ENCODE results near the gene EIF4ENIF1. TPM values are rescaled to one million over a fixed set of nuclear protein-coding genes. Genes with fewer than 3 reads are reported as not detected.
A peak's percentile ranks its signal among the peaks of the same experiment; 100 is the strongest.

EIF4ENIF1 gene
- total and polyA plus RNA-seq, 4 donors, result 12.6 to 34.9 (median 22.7) TPM

DNA sequence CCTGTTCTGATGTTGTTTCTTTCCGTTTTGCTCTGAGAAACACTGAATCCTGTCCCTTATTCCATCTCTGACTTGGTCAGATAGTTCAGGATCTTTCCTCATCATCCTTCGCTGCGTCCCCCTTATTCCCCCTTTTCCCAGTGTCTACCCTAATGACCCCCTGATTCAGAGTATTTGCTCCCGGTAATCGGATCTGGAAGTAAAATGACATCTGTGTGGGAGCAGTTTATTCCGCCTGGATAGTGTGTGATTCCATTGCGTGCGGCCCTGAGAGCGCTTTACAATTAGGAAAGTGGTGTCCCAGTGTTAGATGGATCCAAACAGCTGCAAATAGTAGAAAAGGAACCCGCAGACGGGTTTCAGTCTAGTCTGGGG is 89.6 kb downstream of the EIF4ENIF1 start:
- ATAC-seq (ENCODE audit: low FRiP score) (no peak), DNase-seq (no peak)
- Histone ChIP-seq H3K27ac (ENCODE audit: low read depth in 1 of 2, low read length in 2 of 2) (peak overlapping the region in 1 of 2 donors; percentile 22), H3K27me3 (ENCODE audit: control insufficient read depth in 1 of 2, insufficient read depth in 2 of 2, low read length in 1 of 2) (no peaks in the 10 kb centered on the region), H3K4me1 (ENCODE audit: control insufficient read depth in 1 of 2, insufficient read depth in 2 of 2, low read length in 2 of 2) (no peaks in the 10 kb centered on the region), H3K4me3 (ENCODE audit: low read length in 2 of 2) (peak overlapping the region; percentile 55 to 60), H3K36me3 (ENCODE audit: control insufficient read depth in 1 of 2, insufficient read depth in 2 of 2, low read length in 1 of 2) (peaks cover 0 to 2% of the 10 kb centered on the region in 2 donors), H3K9me3 (ENCODE audit: control insufficient read depth, low read length) (no peaks in the 10 kb centered on the region)
- WGBS, 2 donors, result 2% methylated on average over 11 of the region's 11 CpGs
- intact Hi-C loops (cut with DNase I), result no loop called here

DNA sequence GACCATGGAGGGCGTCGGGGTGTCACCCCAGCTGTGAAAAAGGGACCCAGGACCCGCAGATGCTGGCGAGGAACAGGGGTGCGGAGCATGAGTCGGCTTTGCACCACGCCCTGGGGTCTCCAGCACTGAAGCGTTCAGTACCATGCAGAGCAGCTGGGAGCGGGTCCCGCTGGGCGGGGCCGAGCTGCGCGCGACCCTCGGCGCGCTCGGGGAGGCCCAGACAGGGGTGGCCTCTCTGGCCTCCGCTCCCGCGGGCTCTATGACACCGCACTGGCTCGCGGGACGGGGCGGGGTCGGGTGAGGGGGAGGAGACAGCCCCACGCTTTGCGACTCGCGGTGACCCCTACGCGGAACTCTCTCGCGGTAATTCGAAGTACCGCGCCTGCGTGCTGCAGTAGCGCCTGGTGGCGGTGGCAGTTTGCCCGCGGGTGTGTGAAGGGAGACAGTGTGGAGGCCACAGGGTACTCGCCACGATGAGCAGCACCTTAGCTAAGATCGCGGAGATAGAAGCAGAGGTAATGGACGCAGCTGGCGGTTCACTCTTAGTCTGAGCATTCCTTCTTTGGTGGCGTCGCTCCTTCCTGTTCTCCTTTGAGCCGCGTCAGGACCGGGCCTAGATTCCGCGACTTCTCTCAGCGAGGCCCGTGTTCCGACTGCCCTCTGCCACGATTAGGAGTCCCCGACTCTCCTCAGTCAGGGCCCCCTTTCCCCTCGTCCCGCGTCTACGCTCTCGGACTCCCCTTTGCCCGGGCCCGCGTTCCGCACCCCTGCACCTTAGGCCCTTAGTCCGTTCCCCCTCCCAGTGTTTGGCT is 90.2 kb downstream of the EIF4ENIF1 start, which contains the start of gene DRG1:
DRG1 (plus strand) TSS at position 394 of the 812 bp plus-strand sequence; CDS start at position 474, 80 bp downstream.
- intact Hi-C loops (cut with DNase I), result loop anchor here in 1 of 2 donors (2.0 kb wide), 1 partner anchor 53 kb away; the partner anchor contains the start of gene PATZ1
- Histone ChIP-seq H3K27ac (ENCODE audit: low read depth in 1 of 2, low read length in 2 of 2) (peak within 1 kb of the TSS in 1 of 2 donors; percentile 58), H3K4me1 (ENCODE audit: control insufficient read depth in 1 of 2, insufficient read depth in 2 of 2, low read length in 2 of 2) (no peaks in the 10 kb centered on the region), H3K27me3 (ENCODE audit: control insufficient read depth in 1 of 2, insufficient read depth in 2 of 2, low read length in 1 of 2) (no peaks in the 10 kb centered on the region), H3K9me3 (ENCODE audit: control insufficient read depth, low read length) (no peaks in the 10 kb centered on the region), H3K4me3 (ENCODE audit: low read length in 2 of 2) (peak within 1 kb of the TSS; percentile 55 to 62), H3K36me3 (ENCODE audit: control insufficient read depth in 1 of 2, insufficient read depth in 2 of 2, low read length in 1 of 2) (peaks cover 0 to 2% of the 10 kb centered on the region in 2 donors)
- ATAC-seq (ENCODE audit: low FRiP score) (peak; percentile 99), DNase-seq (peak; percentile 98 to 99)
- WGBS, 2 donors, result 0 to 1% methylated on average over 66 to 72 of the region's 72 CpGs

DNA sequence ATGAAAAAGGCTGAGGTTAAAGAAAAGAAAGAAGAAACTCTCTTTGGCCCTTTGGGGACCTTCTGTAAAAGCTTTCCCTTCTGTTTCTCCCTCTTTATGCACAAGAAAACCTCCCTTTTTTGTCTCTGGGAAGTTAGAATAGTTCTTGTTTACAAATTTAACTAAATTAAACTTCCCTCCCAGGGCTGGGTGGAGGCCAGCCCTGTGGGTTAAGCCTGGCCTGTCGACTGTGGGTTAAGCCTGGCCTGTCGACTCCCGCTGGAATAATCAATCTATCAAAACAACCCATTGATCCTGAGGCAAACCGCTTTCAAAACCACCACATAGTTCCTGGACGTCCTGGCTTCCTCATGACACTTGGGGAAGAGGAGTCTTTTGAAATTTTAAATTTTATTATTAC is 91.4 kb downstream of the EIF4ENIF1 start:
- Histone ChIP-seq H3K4me3 (ENCODE audit: low read length in 2 of 2) (no peak overlapping the region), H3K27me3 (ENCODE audit: control insufficient read depth in 1 of 2, insufficient read depth in 2 of 2, low read length in 1 of 2) (no peaks in the 10 kb centered on the region), H3K9me3 (ENCODE audit: control insufficient read depth, low read length) (no peaks in the 10 kb centered on the region), H3K27ac (ENCODE audit: low read depth in 1 of 2, low read length in 2 of 2) (no peak overlapping the region), H3K4me1 (ENCODE audit: control insufficient read depth in 1 of 2, insufficient read depth in 2 of 2, low read length in 2 of 2) (no peaks in the 10 kb centered on the region), H3K36me3 (ENCODE audit: control insufficient read depth in 1 of 2, insufficient read depth in 2 of 2, low read length in 1 of 2) (no peaks in the 10 kb centered on the region)
- intact Hi-C loops (cut with DNase I), result loop anchor here in 1 of 2 donors (2.0 kb wide), 1 partner anchor 51 kb away; the partner anchor contains the start of gene PATZ1
- DNase-seq (no peak), ATAC-seq (ENCODE audit: low FRiP score) (no peak)
- 71 to 72% methylated on average over 5 of the region's 5 CpGs for WGBS, 2 donors

DNA sequence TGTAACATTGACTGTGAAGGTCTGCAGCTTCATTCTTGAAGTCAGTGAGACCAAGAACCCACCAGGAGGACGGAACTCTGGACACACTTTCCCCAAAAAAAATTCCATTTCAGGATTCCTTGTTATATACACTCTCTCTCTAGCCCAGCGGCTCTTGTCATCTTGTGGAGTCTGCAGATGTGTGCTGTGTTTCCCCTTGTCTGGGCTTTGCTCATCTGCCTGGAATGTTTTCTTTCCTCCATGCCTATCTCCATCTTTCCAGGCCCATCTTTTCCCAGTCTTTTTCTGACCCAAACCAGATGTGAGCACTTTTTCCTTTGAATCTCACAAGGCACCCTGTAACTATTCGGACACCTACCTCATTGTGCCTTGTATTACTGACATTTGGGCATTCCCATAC is 95.3 kb downstream of the EIF4ENIF1 start:
- Histone ChIP-seq H3K4me1 (ENCODE audit: control insufficient read depth in 1 of 2, insufficient read depth in 2 of 2, low read length in 2 of 2) (no peaks in the 10 kb centered on the region), H3K9me3 (ENCODE audit: control insufficient read depth, low read length) (no peaks in the 10 kb centered on the region), H3K27me3 (ENCODE audit: control insufficient read depth in 1 of 2, insufficient read depth in 2 of 2, low read length in 1 of 2) (no peaks in the 10 kb centered on the region), H3K36me3 (ENCODE audit: control insufficient read depth in 1 of 2, insufficient read depth in 2 of 2, low read length in 1 of 2) (no peaks in the 10 kb centered on the region), H3K4me3 (ENCODE audit: low read length in 2 of 2) (no peak overlapping the region), H3K27ac (ENCODE audit: low read depth in 1 of 2, low read length in 2 of 2) (no peak overlapping the region)
- no peak for DNase-seq
- 59 to 67% methylated on average over 3 of the region's 3 CpGs for WGBS, 2 donors
- intact Hi-C loops (cut with DNase I), result no loop called here
- no peak for ATAC-seq (ENCODE audit: low FRiP score)

DNA sequence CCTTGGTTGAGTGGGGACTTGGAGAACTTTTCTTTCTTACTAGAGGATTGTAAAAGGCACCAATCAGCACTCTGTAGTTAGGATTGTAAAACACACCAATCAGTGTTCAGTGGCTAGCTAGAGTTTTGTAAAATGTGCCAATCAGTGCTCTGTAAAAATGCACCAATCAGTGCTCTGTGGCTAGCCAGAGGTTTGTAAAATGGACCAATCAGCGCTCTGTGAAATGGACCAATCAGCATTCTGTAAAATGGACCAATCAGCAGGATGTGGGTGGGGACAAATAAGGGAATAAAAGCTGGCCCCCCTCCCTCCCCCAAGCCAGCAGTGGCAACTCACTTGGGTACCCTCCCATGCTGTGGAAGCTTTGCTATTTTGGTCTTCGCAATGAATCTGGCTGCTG is 95.7 kb downstream of the EIF4ENIF1 start:
- Histone ChIP-seq H3K4me3 (ENCODE audit: low read length in 2 of 2) (no peak overlapping the region), H3K27ac (ENCODE audit: low read depth in 1 of 2, low read length in 2 of 2) (no peak overlapping the region), H3K36me3 (ENCODE audit: control insufficient read depth in 1 of 2, insufficient read depth in 2 of 2, low read length in 1 of 2) (no peaks in the 10 kb centered on the region), H3K9me3 (ENCODE audit: control insufficient read depth, low read length) (no peaks in the 10 kb centered on the region), H3K4me1 (ENCODE audit: control insufficient read depth in 1 of 2, insufficient read depth in 2 of 2, low read length in 2 of 2) (no peaks in the 10 kb centered on the region), H3K27me3 (ENCODE audit: control insufficient read depth in 1 of 2, insufficient read depth in 2 of 2, low read length in 1 of 2) (no peaks in the 10 kb centered on the region)
- intact Hi-C loops (cut with DNase I), result no loop called here
- ATAC-seq (ENCODE audit: low FRiP score) (no peak), DNase-seq (no peak)
- 92 to 94% methylated on average over 2 of the region's 2 CpGs for WGBS, 2 donors

Other genes with a start within 250 kb of the EIF4ENIF1 start
- 10 to 100 TPM; 14.1 to 41.6 TPM for gene PIK3IP1, start 197.4 kb downstream of the EIF4ENIF1 start, total RNA-seq
- gene PIK3IP1, start 197.4 kb downstream of the EIF4ENIF1 start, polyA plus RNA-seq, result 10 to 100 TPM; 16.8 to 44.9 TPM
- gene PATZ1, start 143.5 kb downstream of the EIF4ENIF1 start, total RNA-seq, result 10 to 100 TPM; 14.1 to 17.6 TPM
- 10 to 100 TPM in 1 of 2 donors, 1 to 10 TPM in 1; 3.3 to 11.5 TPM for gene PATZ1, start 143.5 kb downstream of the EIF4ENIF1 start, polyA plus RNA-seq
- 10 to 100 TPM; 34.4 to 37.2 TPM for gene DRG1, start 90.2 kb downstream of the EIF4ENIF1 start, total RNA-seq
- gene DRG1, start 90.2 kb downstream of the EIF4ENIF1 start, polyA plus RNA-seq, result 10 to 100 TPM; 45.2 to 58.2 TPM
- 10 to 100 TPM; 25.7 to 50.3 TPM for gene SFI1, start 6.7 kb upstream of the EIF4ENIF1 start, total RNA-seq
- gene SFI1, start 6.7 kb upstream of the EIF4ENIF1 start, polyA plus RNA-seq, result 100 to 1,000 TPM in 1 of 2 donors, 10 to 100 TPM in 1; 17.5 to 116 TPM
- gene PISD, start 172.4 kb upstream of the EIF4ENIF1 start, total RNA-seq, result 10 to 100 TPM; 38.5 to 38.8 TPM
- gene PISD, start 172.4 kb upstream of the EIF4ENIF1 start, polyA plus RNA-seq, result 10 to 100 TPM; 16.0 to 29.1 TPM